H9 (cell line): ENCODE data around the gene ARPC1B. TPM values are rescaled to one million over a fixed set of nuclear protein-coding genes. Genes with fewer than 3 reads are reported as not detected.

Source experiments
- DNase-seq: peaks from one replicate; pipeline ENCODE4 v3.0.0-alpha.2; 2017
- H2AFZ ChIP-seq: one replicate; pipeline ENCODE4 v1.6.1; 2013; ENCODE audit warnings: mild to moderate bottlenecking, low read length, control low read depth, moderate library complexity
- H2AK5ac ChIP-seq: 2 replicates; pipeline ENCODE4 v1.6.1; 2013; ENCODE audit warnings: low read length, control low read depth, mixed read lengths; ENCODE audit not compliant: insufficient read length
- H2BK120ac ChIP-seq: one replicate; pipeline ENCODE4 v1.6.1; 2013; ENCODE audit warnings: low read depth, mild to moderate bottlenecking, low read length, control low read depth, inconsistent platforms; ENCODE audit not compliant: poor library complexity, severe bottlenecking
- H2BK12ac ChIP-seq: 2 replicates; pipeline ENCODE4 v1.6.1; 2013; ENCODE audit warnings: low read length, control low read depth, mixed read lengths, low read depth; ENCODE audit not compliant: insufficient read length
- H2BK15ac ChIP-seq: 2 replicates; pipeline ENCODE4 v1.6.1; 2013; ENCODE audit warnings: low read depth, low read length, control low read depth
- H2BK20ac ChIP-seq: one replicate; pipeline ENCODE4 v1.6.1; 2013; ENCODE audit warnings: low read depth, mild to moderate bottlenecking, low read length, control low read depth, inconsistent platforms; ENCODE audit not compliant: poor library complexity, severe bottlenecking
- H2BK5ac ChIP-seq: 2 replicates; pipeline ENCODE4 v1.6.1; 2013; ENCODE audit warnings: low read length, control low read depth, mixed read lengths; ENCODE audit not compliant: insufficient read length
- H3K14ac ChIP-seq: 2 replicates; pipeline ENCODE4 v1.6.1; 2013; ENCODE audit warnings: low read length, control low read depth; ENCODE audit not compliant: insufficient read depth
- H3K18ac ChIP-seq: 2 replicates; pipeline ENCODE4 v1.6.1; 2013; ENCODE audit warnings: low read depth, mild to moderate bottlenecking, mixed read lengths, low read length, control low read depth; ENCODE audit not compliant: insufficient read length
- H3K23ac ChIP-seq: 2 replicates; pipeline ENCODE4 v1.6.1; 2013; ENCODE audit warnings: low read length, control low read depth, mixed read lengths, low read depth; ENCODE audit not compliant: insufficient read length
- H3K23me2 ChIP-seq: 2 replicates; pipeline ENCODE4 v1.6.1; 2013; ENCODE audit warnings: low read depth, mild to moderate bottlenecking, mixed read lengths, low read length, control low read depth; ENCODE audit not compliant: insufficient read length, poor library complexity, severe bottlenecking
- H3K27ac ChIP-seq: 2 replicates; pipeline ENCODE4 v1.5.1; 2013; ENCODE audit warnings: low read length, control low read depth, mixed read lengths, low read depth; ENCODE audit not compliant: insufficient read length
- H3K27me3 ChIP-seq: 2 replicates; pipeline ENCODE4 v1.6.1; 2013; ENCODE audit warnings: low read length, control low read depth, inconsistent platforms; ENCODE audit not compliant: insufficient read depth
- H3K4ac ChIP-seq: 2 replicates; pipeline ENCODE4 v1.6.1; 2013; ENCODE audit warnings: low read depth, mild to moderate bottlenecking, control low read depth, inconsistent platforms, low read length, moderate library complexity
- H3K4me1 ChIP-seq: 2 replicates; pipeline ENCODE4 v1.6.1; 2013; ENCODE audit warnings: low read length, control low read depth, inconsistent platforms; ENCODE audit not compliant: insufficient read depth
- H3K4me2 ChIP-seq: 2 replicates; pipeline ENCODE4 v1.6.1; 2013; ENCODE audit warnings: low read length, control low read depth, mixed read lengths; ENCODE audit not compliant: insufficient read length, insufficient read depth
- H3K56ac ChIP-seq: 2 replicates; pipeline ENCODE4 v1.6.1; 2013; ENCODE audit warnings: low read depth, mild to moderate bottlenecking, mixed read lengths, low read length, control low read depth; ENCODE audit not compliant: insufficient read length
- H3K79me1 ChIP-seq: 2 replicates; pipeline ENCODE4 v1.6.1; 2013; ENCODE audit warnings: low read depth, mild to moderate bottlenecking, moderate library complexity, low read length, control low read depth, inconsistent platforms; ENCODE audit not compliant: insufficient read depth, poor library complexity, severe bottlenecking
- H3K79me2 ChIP-seq: 2 replicates; pipeline ENCODE4 v1.6.1; 2013; ENCODE audit warnings: low read length, control low read depth, inconsistent platforms; ENCODE audit not compliant: insufficient read depth
- H3K9ac ChIP-seq: 2 replicates; pipeline ENCODE4 v1.6.1; 2013; ENCODE audit warnings: low read length, control low read depth, mixed read lengths; ENCODE audit not compliant: insufficient read length; ENCODE audit errors: extremely low read depth
- H3K9me3 ChIP-seq: one replicate; pipeline ENCODE4 v1.6.1; 2013; ENCODE audit warnings: low read depth, low read length, inconsistent platforms; ENCODE audit not compliant: control insufficient read depth
- H3T11ph ChIP-seq: one replicate; pipeline ENCODE4 v1.6.1; 2013; ENCODE audit warnings: mild to moderate bottlenecking, low read length, control low read depth, inconsistent platforms
- H4K20me1 ChIP-seq: one replicate; pipeline ENCODE4 v1.6.1; 2013; ENCODE audit not compliant: control insufficient read depth, insufficient read length, insufficient read depth
- H4K5ac ChIP-seq: 2 replicates; pipeline ENCODE4 v1.6.1; 2013; ENCODE audit warnings: low read depth, mild to moderate bottlenecking, mixed read lengths, low read length, control low read depth; ENCODE audit not compliant: insufficient read length
- H4K8ac ChIP-seq: replicated peaks from 2 replicates; pipeline ENCODE4 v1.6.1; 2013; ENCODE audit warnings: low read length, control low read depth, mixed read lengths, low read depth; ENCODE audit not compliant: insufficient read length
- H4K91ac ChIP-seq: 2 replicates; pipeline ENCODE4 v1.6.1; 2013; ENCODE audit warnings: low read depth, mild to moderate bottlenecking, moderate library complexity, mixed read lengths, low read length, control low read depth; ENCODE audit not compliant: insufficient read length
- H3K27ac Mint-ChIP-seq, 3 experiments: 2 replicates in 2 of 3; 3 replicates in 1 of 3; pipeline ENCODE4 v1.8.0; 2020 to 2021; ENCODE audit warnings: mixed read lengths in 3 of 3, mild to moderate bottlenecking in 1 of 3, moderate library complexity in 1 of 3
- H3K27me3 Mint-ChIP-seq: 2 replicates; pipeline ENCODE4 v1.8.0; 2021; ENCODE audit warnings: low read depth, mild to moderate bottlenecking, moderate library complexity, mixed read lengths
- H3K36me3 Mint-ChIP-seq, 3 experiments: 2 replicates in 2 of 3; 3 replicates in 1 of 3; pipeline ENCODE4 v1.8.0; 2020 to 2021; ENCODE audit warnings: low read depth in 3 of 3, mixed read lengths in 3 of 3; ENCODE audit not compliant: insufficient read depth in 1 of 3
- H3K4me1 Mint-ChIP-seq, 2 experiments: 2 replicates each; pipeline ENCODE4 v1.8.0; 2020; ENCODE audit warnings: mixed read lengths in 2 of 2
- H3K4me3 Mint-ChIP-seq, 2 experiments: 2 replicates in 1 of 2; 3 replicates in 1 of 2; pipeline ENCODE4 v1.8.0; 2020 to 2021; ENCODE audit warnings: mild to moderate bottlenecking in 2 of 2, mixed read lengths in 2 of 2, moderate library complexity in 1 of 2
- H3K9me3 Mint-ChIP-seq, 2 experiments: 2 replicates in 1 of 2; 3 replicates in 1 of 2; pipeline ENCODE4 v1.8.0; 2020; ENCODE audit warnings: mild to moderate bottlenecking in 2 of 2, mixed read lengths in 2 of 2, moderate library complexity in 1 of 2
- WGBS: extraction: QIAGEN DNeasy Blood & Tissue Kit; methylation state at CpG from one replicate; pipeline ENCODE4 v1.1.7; 2013; ENCODE audit warnings: missing lambda C conversion rate, low lambda C conversion rate, mixed read lengths; ENCODE audit not compliant: insufficient read length; ENCODE audit errors: extremely low coverage; 5-methylcytosine and 5-hydroxymethylcytosine counted together
- total RNA-seq: library from RNA; stranded (reverse); gene quantifications from 2 replicates; pipeline ENCODE4 v1.2.1, GENCODE V29; 2021
- TF ChIP-seq, protein P1 (sequence below): fragments of 200-600 bp; sonication (generic); conservative IDR thresholded peaks from 3 replicates; pipeline ENCODE4 v1.8.0; 2021; ENCODE audit warnings: antibody characterized with exemption, mild to moderate bottlenecking

ARPC1B gene
- total RNA-seq, 1 experiment from 2014 or later = 56.3 TPM

DNA sequence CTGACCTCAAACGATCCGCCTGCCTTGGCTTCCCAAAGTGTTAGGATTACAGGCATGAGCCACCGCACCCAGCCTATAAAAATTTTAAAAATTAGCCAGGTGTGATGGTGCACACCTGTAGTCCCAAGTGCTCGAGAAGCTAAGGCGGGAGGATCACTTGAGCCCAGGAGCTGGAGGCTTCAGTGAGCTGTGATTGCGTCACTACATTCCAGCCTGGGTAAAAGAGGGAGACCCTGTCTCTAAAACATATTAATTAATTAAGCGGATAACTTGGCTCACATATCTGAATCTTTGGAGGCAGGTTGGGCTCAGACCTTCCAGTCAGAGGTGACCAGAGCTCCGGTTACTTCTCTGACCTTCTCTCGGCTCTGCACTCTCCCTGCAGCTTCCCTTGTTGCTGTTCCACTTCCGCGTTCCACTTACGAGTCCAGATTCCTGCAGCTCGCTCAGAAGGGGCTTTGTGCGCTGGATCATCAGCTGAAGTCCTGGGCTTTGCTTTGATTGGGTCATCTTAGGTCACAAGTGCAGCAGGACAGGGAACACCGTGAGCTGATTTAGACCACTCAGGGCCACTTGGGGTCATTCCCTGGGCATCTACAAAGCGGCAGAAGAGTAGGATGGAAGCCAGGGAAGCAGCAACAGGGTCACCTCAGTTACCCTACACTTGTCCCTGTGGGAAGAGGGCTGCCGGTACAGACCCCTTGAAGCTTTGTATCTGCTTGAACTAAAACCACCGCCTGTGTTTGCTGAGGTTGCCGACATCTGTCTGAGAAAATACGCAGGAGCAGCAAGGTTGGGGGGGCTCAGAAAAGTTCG lies 2.0 kb upstream of the ARPC1B start:
- no peak overlapping the region for H4K91ac ChIP-seq
- H3K9ac ChIP-seq = no peak overlapping the region
- no CpG with 5 or more reads among the region's 21 CpGs for WGBS
- no peak overlapping the region for H4K5ac ChIP-seq
- no peak overlapping the region for H3K4me2 ChIP-seq
- H3K4me1 Mint-ChIP-seq = peaks cover 3% of the 10 kb centered on the region in 2 experiments
- DNase-seq = no peak
- H4K20me1 ChIP-seq = no peaks in the 10 kb centered on the region
- no peaks in the 10 kb centered on the region for H3K79me2 ChIP-seq
- H3K9me3 Mint-ChIP-seq = no peaks in the 10 kb centered on the region
- H3K23ac ChIP-seq = no peak overlapping the region
- peaks cover 3% of the 10 kb centered on the region for H3K23me2 ChIP-seq
- H2BK5ac ChIP-seq = no peak overlapping the region
- H3K56ac ChIP-seq = no peak overlapping the region
- no peak overlapping the region for H3K27ac ChIP-seq
- peak overlapping the region in 2 of 3 experiments; percentile 42 to 58; a peak in 3 of 7 replicates for H3K27ac Mint-ChIP-seq
- H3K79me1 ChIP-seq = no peaks in the 10 kb centered on the region
- H2BK12ac ChIP-seq = no peak overlapping the region
- H3K14ac ChIP-seq = no peak overlapping the region; the same call in 1 of the 2 replicates
- no peak overlapping the region for H4K8ac ChIP-seq
- H2BK15ac ChIP-seq = no peak overlapping the region
- no peak overlapping the region for H3T11ph ChIP-seq
- H3K27me3 Mint-ChIP-seq = peaks cover 13% of the 10 kb centered on the region
- no peaks in the 10 kb centered on the region for H3K4me1 ChIP-seq
- no peak overlapping the region for H2BK20ac ChIP-seq
- no peak overlapping the region for H2BK120ac ChIP-seq
- no peaks in the 10 kb centered on the region for H3K9me3 ChIP-seq
- H3K4ac ChIP-seq = no peak overlapping the region
- peaks cover under 1 to 5% (median 3%) of the 10 kb centered on the region in 3 experiments; a peak in 5 of 7 replicates for H3K36me3 Mint-ChIP-seq
- no peak overlapping the region for H3K18ac ChIP-seq
- H2AK5ac ChIP-seq = no peak overlapping the region
- H3K4me3 Mint-ChIP-seq = peak overlapping the region; percentile 70 to 86
- TF ChIP-seq, protein P1, sequence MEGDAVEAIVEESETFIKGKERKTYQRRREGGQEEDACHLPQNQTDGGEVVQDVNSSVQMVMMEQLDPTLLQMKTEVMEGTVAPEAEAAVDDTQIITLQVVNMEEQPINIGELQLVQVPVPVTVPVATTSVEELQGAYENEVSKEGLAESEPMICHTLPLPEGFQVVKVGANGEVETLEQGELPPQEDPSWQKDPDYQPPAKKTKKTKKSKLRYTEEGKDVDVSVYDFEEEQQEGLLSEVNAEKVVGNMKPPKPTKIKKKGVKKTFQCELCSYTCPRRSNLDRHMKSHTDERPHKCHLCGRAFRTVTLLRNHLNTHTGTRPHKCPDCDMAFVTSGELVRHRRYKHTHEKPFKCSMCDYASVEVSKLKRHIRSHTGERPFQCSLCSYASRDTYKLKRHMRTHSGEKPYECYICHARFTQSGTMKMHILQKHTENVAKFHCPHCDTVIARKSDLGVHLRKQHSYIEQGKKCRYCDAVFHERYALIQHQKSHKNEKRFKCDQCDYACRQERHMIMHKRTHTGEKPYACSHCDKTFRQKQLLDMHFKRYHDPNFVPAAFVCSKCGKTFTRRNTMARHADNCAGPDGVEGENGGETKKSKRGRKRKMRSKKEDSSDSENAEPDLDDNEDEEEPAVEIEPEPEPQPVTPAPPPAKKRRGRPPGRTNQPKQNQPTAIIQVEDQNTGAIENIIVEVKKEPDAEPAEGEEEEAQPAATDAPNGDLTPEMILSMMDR = no peak
- H2AFZ ChIP-seq = no peak overlapping the region
- H3K27me3 ChIP-seq = no peaks in the 10 kb centered on the region
